Medulla oblongata (tissue), 1 donor: Measurements from ENCODE around the gene SAP30.

ENCODE experiments used
- DNase-seq: peaks from one replicate; pipeline ENCODE4 v3.0.0-alpha.2; 2015; ENCODE audit errors: extremely low spot score

SAP30 gene

GRCh38 chr4:173367285-173367684 lies 3.5 kb upstream of the SAP30 start:
- DNase-seq: peak; percentile 16

GRCh38 chr4:173367946-173368345 lies 2.8 kb upstream of the SAP30 start:
- peak; percentile 27 for DNase-seq

- no peak for DNase-seq
These were observed 651 bp upstream of the SAP30 start for GRCh38 chr4:173370130-173370476.

GRCh38 chr4:173371292-173372192 lies 788 bp downstream of the SAP30 start:
- DNase-seq: peak; percentile 88

- DNase-seq: no peak
These were observed 3.8 kb downstream of the SAP30 start for GRCh38 chr4:173374588-173374987.

- DNase-seq: no peak
These were observed 9.2 kb downstream of the SAP30 start for GRCh38 chr4:173379929-173380328.

GRCh38 chr4:173380987-173381386 lies 10.2 kb downstream of the SAP30 start:
- no peak for DNase-seq

GRCh38 chr4:173381610-173382009 lies 10.9 kb downstream of the SAP30 start:
- no peak for DNase-seq

- no peak for DNase-seq
These were observed 11.6 kb downstream of the SAP30 start for GRCh38 chr4:173382349-173382748.

GRCh38 chr4:173386751-173387150 lies 16.0 kb downstream of the SAP30 start:
- DNase-seq: no peak

GRCh38 chr4:173391701-173392100 lies 20.9 kb downstream of the SAP30 start:
- DNase-seq: peak; percentile 3

GRCh38 chr4:173397604-173398003 lies 26.9 kb downstream of the SAP30 start:
- no peak for DNase-seq

GRCh38 chr4:173398220-173398619 lies 27.5 kb downstream of the SAP30 start:
- peak; percentile 52 for DNase-seq

- peak; percentile 87 for DNase-seq
These were observed 28.1 kb downstream of the SAP30 start, which contains the start of gene SCRG1 for GRCh38 chr4:173398779-173399415. SCRG1 (minus strand) TSS chr4:173399116; CDS start chr4:173391414, 7,702 bp downstream.

- no peak for DNase-seq
These were observed 30.3 kb downstream of the SAP30 start for GRCh38 chr4:173401063-173401462.

GRCh38 chr4:173403051-173403450 lies 32.3 kb downstream of the SAP30 start:
- no peak for DNase-seq

GRCh38 chr4:173404296-173404865 lies 33.6 kb downstream of the SAP30 start:
- no peak for DNase-seq

- no peak for DNase-seq
These were observed 35.3 kb downstream of the SAP30 start for GRCh38 chr4:173405840-173406606.

GRCh38 chr4:173410079-173410478 lies 39.3 kb downstream of the SAP30 start:
- DNase-seq: peak; percentile 85

GRCh38 chr4:173411106-173411693 lies 40.4 kb downstream of the SAP30 start:
- DNase-seq: no peak

- DNase-seq: no peak
These were observed 42.3 kb downstream of the SAP30 start for GRCh38 chr4:173413036-173413435.

- no peak for DNase-seq
These were observed 43.7 kb downstream of the SAP30 start for GRCh38 chr4:173414456-173414855.
